Stimulated activated CD8-positive, alpha-beta memory T cell treated with anti-CD3 and anti-CD28 coated beads, Interleukin-12 subunit alpha, Interleukin-12 subunit beta, amount 100 ng/mL, for 24 hours (primary cell): ENCODE data around the gene DNAI1.
"Not testable (repeated sequence)": the region's sequence is repeated elsewhere in the genome, so short reads cannot be mapped to it uniquely, and the experiment has no call there.

Experiments used
- DNase-seq: peaks from one replicate; pipeline ENCODE4 v3.0.0-alpha.2; 2020; ENCODE audit errors: extremely low read depth

The DNAI1 gene

GRCh38 chr9:34458013-34458958 lies at the start of gene DNAI1, which contains the start of gene FAM219A:
Gene DNAI1 (plus strand): TSS chr9:34458805. CDS start chr9:34459006, 201 bp downstream.
Gene FAM219A (minus strand): TSS chr9:34458570. CDS start chr9:34458263, 307 bp downstream.
- peak; percentile 98 for DNase-seq

GRCh38 chr9:34409154-34409553 lies 49.5 kb upstream of the DNAI1 start:
- DNase-seq, result no peak

GRCh38 chr9:34412336-34412735 lies 46.3 kb upstream of the DNAI1 start:
- no peak for DNase-seq

GRCh38 chr9:34413231-34413852 lies 45.3 kb upstream of the DNAI1 start:
- DNase-seq, result no peak

GRCh38 chr9:34417734-34418133 lies 40.9 kb upstream of the DNAI1 start:
- no peak for DNase-seq

GRCh38 chr9:34419716-34420504 lies 38.7 kb upstream of the DNAI1 start:
- DNase-seq, result no peak

- DNase-seq, result no peak
Observed at GRCh38 chr9:34426347-34427074, 32.1 kb upstream of the DNAI1 start.

- no peak for DNase-seq
Observed at GRCh38 chr9:34428325-34428958, 30.2 kb upstream of the DNAI1 start.

GRCh38 chr9:34430843-34431437 lies 27.7 kb upstream of the DNAI1 start:
- DNase-seq, result no peak

- DNase-seq, result no peak
Observed at GRCh38 chr9:34431667-34432066, 26.9 kb upstream of the DNAI1 start.

GRCh38 chr9:34437006-34437925 lies 21.3 kb upstream of the DNAI1 start:
- peak; percentile 7 for DNase-seq

- not testable (repeated sequence) for DNase-seq
Observed at GRCh38 chr9:34437926-34438307, 20.7 kb upstream of the DNAI1 start.

GRCh38 chr9:34438465-34438864 lies 20.1 kb upstream of the DNAI1 start:
- not testable (repeated sequence) for DNase-seq

GRCh38 chr9:34440017-34440416 lies 18.6 kb upstream of the DNAI1 start:
- no peak for DNase-seq

GRCh38 chr9:34442770-34443169 lies 15.8 kb upstream of the DNAI1 start:
- DNase-seq, result no peak

- no peak for DNase-seq
Observed at GRCh38 chr9:34443533-34443932, 15.1 kb upstream of the DNAI1 start.

GRCh38 chr9:34443976-34444375 lies 14.6 kb upstream of the DNAI1 start:
- DNase-seq, result no peak

- no peak for DNase-seq
Observed at GRCh38 chr9:34446468-34446891, 12.1 kb upstream of the DNAI1 start.

GRCh38 chr9:34446951-34447350 lies 11.7 kb upstream of the DNAI1 start:
- DNase-seq, result no peak
